Vagina (tissue), 2 donors: ENCODE measurements around the gene MCRS1.

Source experiments
- CTCF ChIP-seq, 3 experiments: fragments of 450-650 bp in 2 of 3; fragments of 200-600 bp in 1 of 3; sonication (generic) in 1 of 3; IDR thresholded peaks; one replicate each; pipeline ENCODE4 v1.5.1; 2017 to 2019; ENCODE audit warnings: antibody characterized with exemption in 3 of 3, mild to moderate bottlenecking in 2 of 3, moderate library complexity in 2 of 3
- POLR2AphosphoS5 ChIP-seq, 2 donors: sonication (generic); formaldehyde crosslinking; IDR thresholded peaks; one replicate each; pipeline ENCODE4 v1.9.0; 2017; ENCODE audit warnings: antibody characterized with exemption in 2 of 2, mild to moderate bottlenecking in 2 of 2, low read depth in 1 of 2; ENCODE audit not compliant: insufficient read depth in 1 of 2

- TF ChIP-seq CTCF (IDR thresholded peaks at IDR 0.05) (no peak), POLR2AphosphoS5 (IDR thresholded peaks at IDR 0.05; ENCODE audit: insufficient read depth in 1 of 2, low read depth in 1 of 2) (no peak)
These were observed 15.5 kb downstream of the MCRS1 start for GRCh38 chr12:49552425-49552824.
